ENCODE measurements around the gene PALM2AKAP2. TPM values are rescaled to one million over a fixed set of nuclear protein-coding genes. Genes with fewer than 3 reads are reported as not detected.
A peak's percentile ranks its signal among the peaks of the same experiment; 100 is the strongest.

The PALM2AKAP2 gene
- total and polyA plus RNA-seq, 2 donors (not counting 3 experiments of a cell fraction or from before 2014, with no cell fraction given), result 0.01 TPM; not detected in 1

GRCh38 chr9:109771796-109772531 lies 8.0 kb upstream of the PALM2AKAP2 start:
- BruUV-seq (replicated peaks), result no TSS peak
- Histone ChIP-seq H4K20me1 (replicated peaks; ENCODE audit: control insufficient read depth, extremely low read depth, insufficient read depth, low read length) (no peaks in the 10 kb centered on the region), H3K9me3 (replicated peaks; ENCODE audit: control insufficient read depth, insufficient read depth, low read length) (no peaks in the 10 kb centered on the region), H3K4me1 (ENCODE audit: control insufficient read depth, extremely low read depth, insufficient read depth, low read length) (no peaks in the 10 kb centered on the region), H3K27me3 (ENCODE audit: control insufficient read depth in 2 of 2, insufficient read depth in 2 of 2, low read length in 2 of 2) (peaks cover 2 to 3% of the 10 kb centered on the region in 2 experiments), H3K27ac (ENCODE audit: insufficient read depth, low read depth, low read length) (no peak overlapping the region), H3K79me2 (ENCODE audit: control insufficient read depth, insufficient read depth, low read length) (no peaks in the 10 kb centered on the region), H3K9me1 (replicated peaks; ENCODE audit: control insufficient read depth, extremely low read depth, insufficient read depth, low read length) (no peaks in the 10 kb centered on the region), H3K4me3 (replicated peaks in 1 of 3; ENCODE audit: insufficient read depth in 1 of 3, low read depth in 1 of 3, low read length in 3 of 3) (no peak overlapping the region), H3K36me3 (ENCODE audit: control insufficient read depth in 2 of 2, extremely low read depth in 1 of 2, insufficient read depth in 2 of 2, low read length in 2 of 2) (no peaks in the 10 kb centered on the region), H3K9ac (replicated peaks; ENCODE audit: extremely low read depth, insufficient read depth, low read length) (no peak overlapping the region), H2AFZ (ENCODE audit: low read depth, low read length) (no peak overlapping the region), H3K4me2 (ENCODE audit: insufficient read depth, low read length) (no peak overlapping the region)
- intact Hi-C loops (cut with micrococcal nuclease) (no loop called here), dilution Hi-C loops (cut with MboI; ENCODE audit: extremely low pct_ligation_motif_present, low sequenced_read_pairs) (no loop called here)
- DNase-seq (ENCODE audit: low read depth, low spot score), result no peak
- no peak for FAIRE-seq
- TF ChIP-seq POLR2AphosphoS5 (IDR thresholded peaks at IDR 0.05; ENCODE audit: insufficient read depth, low read depth, low read length) (no peak), MYC (IDR thresholded peaks at IDR 0.05; ENCODE audit: low read depth, low read length) (no peak), CTCF (IDR thresholded peaks at IDR 0.05; ENCODE audit: extremely low read depth in 1 of 2, insufficient read depth in 1 of 2, low read depth in 1 of 2, low read length in 2 of 2) (no peak), GATA2 (IDR thresholded peaks at IDR 0.05; ENCODE audit: insufficient read depth, insufficient read length, low read depth, low read length) (no peak), POLR2A (IDR thresholded peaks at IDR 0.05; ENCODE audit: low read depth, low read length) (no peak)
- POLR2A ChIA-PET, result no interaction called here
- CTCF ChIA-PET, result no interaction called here

GRCh38 chr9:109775516-109775915 lies 4.5 kb upstream of the PALM2AKAP2 start:
- H3K36me3 ChIP-seq (ENCODE audit: control insufficient read depth in 2 of 2, extremely low read depth in 1 of 2, insufficient read depth in 2 of 2, low read length in 2 of 2), result no peaks in the 10 kb centered on the region
- H3K4me2 ChIP-seq (ENCODE audit: insufficient read depth, low read length), result no peak overlapping the region
- dilution Hi-C loops (cut with MboI; ENCODE audit: extremely low pct_ligation_motif_present, low sequenced_read_pairs), result no loop called here
- DNase-seq (ENCODE audit: low read depth, low spot score), result no peak
- H3K4me3 ChIP-seq (replicated peaks in 1 of 3; ENCODE audit: insufficient read depth in 1 of 3, low read depth in 1 of 3, low read length in 3 of 3), result no peak overlapping the region
- TF ChIP-seq FOS (IDR thresholded peaks at IDR 0.05; ENCODE audit: borderline replicate concordance, insufficient read depth, low read length) (no peak), POLR2A (IDR thresholded peaks at IDR 0.05; ENCODE audit: low read depth, low read length) (no peak)
- no peak overlapping the region for H3K9ac ChIP-seq (replicated peaks; ENCODE audit: extremely low read depth, insufficient read depth, low read length)
- intact Hi-C loops (cut with micrococcal nuclease), result no loop called here
- no peaks in the 10 kb centered on the region for H3K79me2 ChIP-seq (ENCODE audit: control insufficient read depth, insufficient read depth, low read length)
- no peaks in the 10 kb centered on the region for H3K4me1 ChIP-seq (ENCODE audit: control insufficient read depth, extremely low read depth, insufficient read depth, low read length)
- H3K9me3 ChIP-seq (replicated peaks; ENCODE audit: control insufficient read depth, insufficient read depth, low read length), result no peaks in the 10 kb centered on the region
- BruUV-seq (replicated peaks), result no TSS peak
- H3K27ac ChIP-seq (ENCODE audit: insufficient read depth, low read depth, low read length), result no peak overlapping the region
- no peaks in the 10 kb centered on the region for H4K20me1 ChIP-seq (replicated peaks; ENCODE audit: control insufficient read depth, extremely low read depth, insufficient read depth, low read length)
- peaks cover 8 to 10% of the 10 kb centered on the region in 2 experiments for H3K27me3 ChIP-seq (ENCODE audit: control insufficient read depth in 2 of 2, insufficient read depth in 2 of 2, low read length in 2 of 2)
- no peaks in the 10 kb centered on the region for H3K9me1 ChIP-seq (replicated peaks; ENCODE audit: control insufficient read depth, extremely low read depth, insufficient read depth, low read length)
- H2AFZ ChIP-seq (ENCODE audit: low read depth, low read length), result no peak overlapping the region
- POLR2A ChIA-PET, result no interaction called here
- peak; percentile 8 for FAIRE-seq
- CTCF ChIA-PET, result interaction anchor here (1.0 kb wide), 1 partner anchor 42 kb away, joined by 4 read pairs; no protein-coding TSS in a partner anchor
